ENCODE results near the gene REC114. TPM values are rescaled to one million over a fixed set of nuclear protein-coding genes. Genes with fewer than 3 reads are reported as not detected.
"Not testable (repeated sequence)": the region's sequence is repeated elsewhere in the genome, so short reads cannot be mapped to it uniquely, and the experiment has no call there.

REC114 gene
- total RNA-seq, 1 donor from 2014 or later: not detected

DNA sequence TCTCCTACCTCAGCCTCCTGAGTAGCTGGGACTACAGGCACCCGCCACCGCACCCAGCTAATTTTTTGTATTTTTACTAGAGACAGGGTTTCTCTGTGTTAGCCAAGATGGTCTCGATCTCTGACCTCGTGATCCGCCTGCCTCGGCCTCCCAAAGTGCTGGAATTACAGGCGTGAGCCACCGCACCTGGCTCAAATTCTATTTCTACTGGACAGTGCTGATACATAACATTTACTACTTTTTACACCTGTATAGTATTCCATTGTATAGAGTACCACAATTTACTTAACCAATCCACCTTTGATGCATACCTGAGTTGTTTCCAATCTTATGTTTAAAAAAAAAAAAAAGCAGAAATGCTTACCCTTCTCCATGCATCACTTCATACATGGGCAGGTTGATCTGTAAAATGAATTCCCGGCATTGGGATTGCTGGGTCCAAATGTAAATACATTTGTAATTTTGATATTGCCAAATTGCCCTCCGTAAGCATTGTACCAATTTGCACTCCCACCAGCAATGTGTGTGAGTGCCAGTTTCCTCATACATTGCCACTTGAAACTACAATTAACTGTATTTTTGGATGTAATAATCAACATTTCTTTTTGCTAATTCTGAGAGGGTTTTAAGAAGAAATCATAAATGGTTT, 95.7 kb downstream of the REC114 start:
- TF ChIP-seq, protein P1, sequence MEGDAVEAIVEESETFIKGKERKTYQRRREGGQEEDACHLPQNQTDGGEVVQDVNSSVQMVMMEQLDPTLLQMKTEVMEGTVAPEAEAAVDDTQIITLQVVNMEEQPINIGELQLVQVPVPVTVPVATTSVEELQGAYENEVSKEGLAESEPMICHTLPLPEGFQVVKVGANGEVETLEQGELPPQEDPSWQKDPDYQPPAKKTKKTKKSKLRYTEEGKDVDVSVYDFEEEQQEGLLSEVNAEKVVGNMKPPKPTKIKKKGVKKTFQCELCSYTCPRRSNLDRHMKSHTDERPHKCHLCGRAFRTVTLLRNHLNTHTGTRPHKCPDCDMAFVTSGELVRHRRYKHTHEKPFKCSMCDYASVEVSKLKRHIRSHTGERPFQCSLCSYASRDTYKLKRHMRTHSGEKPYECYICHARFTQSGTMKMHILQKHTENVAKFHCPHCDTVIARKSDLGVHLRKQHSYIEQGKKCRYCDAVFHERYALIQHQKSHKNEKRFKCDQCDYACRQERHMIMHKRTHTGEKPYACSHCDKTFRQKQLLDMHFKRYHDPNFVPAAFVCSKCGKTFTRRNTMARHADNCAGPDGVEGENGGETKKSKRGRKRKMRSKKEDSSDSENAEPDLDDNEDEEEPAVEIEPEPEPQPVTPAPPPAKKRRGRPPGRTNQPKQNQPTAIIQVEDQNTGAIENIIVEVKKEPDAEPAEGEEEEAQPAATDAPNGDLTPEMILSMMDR (IDR thresholded peaks at IDR 0.05; ENCODE audit: insufficient read depth, low read length, poor library complexity, severe bottlenecking): no peak
- H3K27me3 ChIP-seq (ENCODE audit: control insufficient read depth, insufficient read depth, low read length): no peaks in the 10 kb centered on the region
- H3K36me3 ChIP-seq (ENCODE audit: control insufficient read depth, insufficient read depth, low read length): no peaks in the 10 kb centered on the region
- H3K4me3 ChIP-seq (ENCODE audit: low read depth, low read length): no peak overlapping the region
- DNase-seq (ENCODE audit: low read depth): no peak

DNA sequence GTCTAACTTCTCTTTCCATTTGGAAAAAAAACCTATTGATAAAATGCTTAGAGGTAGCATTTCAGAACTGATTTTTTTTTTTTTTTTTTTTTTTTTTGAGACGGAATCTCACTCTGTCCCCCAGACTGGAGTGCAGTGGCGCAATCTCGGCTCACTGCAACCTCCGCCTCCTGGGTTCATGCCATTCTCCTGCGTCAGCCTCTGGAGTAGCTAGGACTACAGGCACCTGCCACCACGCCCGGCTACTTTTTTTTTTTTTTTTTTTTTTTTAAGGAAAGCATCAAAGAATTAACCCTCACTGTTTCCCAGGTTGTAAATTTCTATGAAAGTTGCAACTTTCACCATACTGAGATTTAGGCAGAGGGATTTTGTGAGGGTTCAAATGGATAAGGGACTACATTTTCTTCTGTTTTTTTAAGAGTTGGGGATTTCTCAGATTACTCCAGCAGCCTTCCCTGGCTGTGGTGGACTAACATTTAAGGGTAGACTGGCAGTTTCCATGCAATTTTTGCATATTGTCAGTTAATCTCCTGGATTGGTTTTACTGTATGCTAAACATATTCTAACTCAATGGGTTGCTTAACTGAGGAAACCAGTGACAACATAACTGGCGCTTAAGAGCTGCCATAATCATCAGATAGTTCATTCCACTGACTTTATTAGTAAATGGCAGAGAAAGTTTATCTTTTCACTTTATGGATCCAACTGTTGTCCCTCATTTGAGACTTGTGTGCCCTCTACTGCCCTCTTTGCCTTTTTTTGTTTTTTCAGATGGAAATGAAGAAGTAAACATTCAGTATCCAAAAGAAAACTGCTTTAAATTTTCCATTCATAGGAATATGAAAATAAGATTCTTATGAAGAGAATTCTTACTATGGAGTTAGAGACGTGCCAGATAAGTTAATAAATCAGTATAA, 96.5 kb downstream of the REC114 start:
- no peaks in the 10 kb centered on the region for H3K36me3 ChIP-seq (ENCODE audit: control insufficient read depth, insufficient read depth, low read length)
- TF ChIP-seq, protein P1 (IDR thresholded peaks at IDR 0.05; ENCODE audit: insufficient read depth, low read length, poor library complexity, severe bottlenecking): no peak
- H3K4me3 ChIP-seq (ENCODE audit: low read depth, low read length): no peak overlapping the region
- no peaks in the 10 kb centered on the region for H3K27me3 ChIP-seq (ENCODE audit: control insufficient read depth, insufficient read depth, low read length)
- no peak for DNase-seq (ENCODE audit: low read depth)

DNA sequence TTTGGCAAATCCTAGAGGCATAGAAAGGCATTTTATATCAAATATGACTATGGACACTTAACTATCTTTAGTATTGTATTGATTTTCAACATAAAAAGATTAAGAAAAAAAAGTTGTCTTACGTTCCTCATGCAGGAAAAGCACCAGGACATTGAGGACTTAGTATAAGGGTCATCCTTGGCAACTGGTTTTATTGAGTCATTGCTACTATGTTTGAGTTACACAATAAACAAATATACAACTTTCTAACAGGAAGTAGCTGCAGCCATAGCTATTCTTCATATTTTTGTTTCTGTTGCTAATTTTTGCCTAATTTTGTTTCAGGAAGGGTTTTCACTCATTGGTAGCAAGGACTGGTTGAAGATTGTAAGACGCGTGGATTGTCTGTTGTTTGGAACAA, 97.2 kb downstream of the REC114 start:
- Histone ChIP-seq H3K27me3 (ENCODE audit: control insufficient read depth, insufficient read depth, low read length) (no peaks in the 10 kb centered on the region), H3K4me3 (ENCODE audit: low read depth, low read length) (no peak overlapping the region), H3K36me3 (ENCODE audit: control insufficient read depth, insufficient read depth, low read length) (no peaks in the 10 kb centered on the region)
- TF ChIP-seq, protein P1 (IDR thresholded peaks at IDR 0.05; ENCODE audit: insufficient read depth, low read length, poor library complexity, severe bottlenecking): no peak
- DNase-seq (ENCODE audit: low read depth): no peak

DNA sequence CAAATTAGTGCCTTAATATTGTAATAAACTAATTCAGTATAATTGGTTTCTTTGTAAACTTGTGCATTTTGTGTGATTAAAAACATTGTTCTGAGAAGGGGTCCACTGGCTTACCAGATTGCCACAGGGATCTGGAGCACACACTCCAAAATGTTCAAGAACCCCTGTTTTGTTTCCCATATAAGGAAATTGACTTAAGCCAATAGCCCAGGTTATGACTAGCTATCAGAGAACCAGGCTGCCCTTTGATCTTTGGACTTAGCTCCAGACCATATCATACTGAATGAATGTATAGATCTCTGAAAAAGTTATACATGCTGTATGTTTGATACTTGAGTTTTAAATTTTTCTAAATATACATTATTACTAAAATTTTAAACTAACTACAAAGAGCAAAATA, 98.5 kb downstream of the REC114 start:
- Histone ChIP-seq H3K4me3 (ENCODE audit: low read depth, low read length) (no peak overlapping the region), H3K27me3 (ENCODE audit: control insufficient read depth, insufficient read depth, low read length) (no peaks in the 10 kb centered on the region), H3K36me3 (ENCODE audit: control insufficient read depth, insufficient read depth, low read length) (no peaks in the 10 kb centered on the region)
- no peak for DNase-seq (ENCODE audit: low read depth)
- TF ChIP-seq, protein P1 (IDR thresholded peaks at IDR 0.05; ENCODE audit: insufficient read depth, low read length, poor library complexity, severe bottlenecking): no peak

DNA sequence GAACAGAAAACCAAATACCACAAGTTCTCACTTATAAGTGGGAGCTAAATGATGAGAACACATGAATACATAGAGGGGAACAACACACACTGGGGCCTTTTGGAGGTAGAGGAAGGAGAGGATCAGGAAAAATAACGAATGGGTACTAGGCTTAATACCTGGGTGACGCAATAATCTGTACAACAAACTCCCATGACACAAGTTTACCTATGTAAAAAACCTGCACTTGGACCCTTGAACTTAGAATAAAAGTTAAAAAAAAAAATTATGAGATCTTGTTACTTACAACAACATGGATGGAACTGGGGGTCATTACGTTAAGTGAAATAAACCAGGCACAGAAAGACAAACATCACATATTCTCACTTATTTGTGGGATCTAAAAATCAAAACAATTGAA, 106.0 kb downstream of the REC114 start:
- not testable (repeated sequence) for H3K36me3 ChIP-seq (ENCODE audit: control insufficient read depth, insufficient read depth, low read length); H3K4me3 ChIP-seq (ENCODE audit: low read depth, low read length); H3K27me3 ChIP-seq (ENCODE audit: control insufficient read depth, insufficient read depth, low read length); DNase-seq (ENCODE audit: low read depth)

DNA sequence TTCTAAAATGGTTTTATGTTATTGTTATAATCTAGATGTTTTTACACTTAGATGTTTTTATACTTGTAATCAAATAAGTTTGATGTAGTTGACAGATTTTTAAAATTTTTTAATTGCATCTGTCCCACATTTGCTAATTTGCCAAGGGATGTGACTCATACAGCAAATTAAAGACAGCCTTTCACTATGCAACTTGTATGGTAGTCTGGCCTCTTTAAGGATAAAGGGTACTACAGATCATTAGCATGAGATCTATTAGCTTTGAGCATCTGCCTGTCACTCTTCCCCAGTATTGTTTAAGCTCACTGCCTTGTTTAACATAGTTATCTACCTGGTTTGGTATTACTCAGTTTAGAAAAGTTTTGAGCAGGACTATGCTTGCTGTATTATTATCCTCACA, 107.2 kb downstream of the REC114 start:
- TF ChIP-seq, protein P1 (IDR thresholded peaks at IDR 0.05; ENCODE audit: insufficient read depth, low read length, poor library complexity, severe bottlenecking): no peak
- H3K4me3 ChIP-seq (ENCODE audit: low read depth, low read length): no peak overlapping the region
- DNase-seq (ENCODE audit: low read depth): no peak
- no peaks in the 10 kb centered on the region for H3K27me3 ChIP-seq (ENCODE audit: control insufficient read depth, insufficient read depth, low read length)
- no peaks in the 10 kb centered on the region for H3K36me3 ChIP-seq (ENCODE audit: control insufficient read depth, insufficient read depth, low read length)
